Mesodermal cell (in vitro differentiated cells): ENCODE measurements around the gene MC1R.

Experiments
- H3K27ac ChIP-seq: 2 replicates; pipeline ENCODE4 v1.7.0; 2013; ENCODE audit warnings: mild to moderate bottlenecking, low read depth, low read length, moderate library complexity; ENCODE audit not compliant: severe bottlenecking
- H3K36me3 ChIP-seq: 2 replicates; pipeline ENCODE4 v1.7.1; 2013; ENCODE audit warnings: mild to moderate bottlenecking, low read length, moderate library complexity; ENCODE audit not compliant: control insufficient read depth, insufficient read depth
- H3K4me1 ChIP-seq: one replicate; pipeline ENCODE4 v1.7.1; 2013; ENCODE audit warnings: mild to moderate bottlenecking, low read length; ENCODE audit not compliant: insufficient read depth, control insufficient read depth, poor library complexity, severe bottlenecking
- H3K4me3 ChIP-seq: 2 replicates; pipeline ENCODE4 v1.7.0; 2013; ENCODE audit warnings: low read length, control low read depth, mild to moderate bottlenecking; ENCODE audit not compliant: insufficient read depth, poor library complexity, severe bottlenecking; ENCODE audit errors: extremely low read depth
- H3K9me3 ChIP-seq: 2 replicates; pipeline ENCODE4 v1.7.1; 2013; ENCODE audit warnings: mild to moderate bottlenecking, low read length, moderate library complexity; ENCODE audit not compliant: control insufficient read depth
- WGBS, 2 experiments: methylation state at CpG; one replicate each; pipeline ENCODE4 v1.1.5; 2013; ENCODE audit warnings: missing lambda C conversion rate in 2 of 2; ENCODE audit not compliant: insufficient coverage in 2 of 2; 5-methylcytosine and 5-hydroxymethylcytosine counted together

The MC1R gene

GRCh38 chr16:89883346-89884040 lies 35.2 kb upstream of the MC1R start:
- Histone ChIP-seq H3K36me3 (peaks cover 92% of the 10 kb centered on the region), H3K4me3 (no peak overlapping the region), H3K9me3 (no peaks in the 10 kb centered on the region), H3K27ac (no peak overlapping the region), H3K4me1 (no peaks in the 10 kb centered on the region)
- WGBS, 2 experiments: 96 to 97% methylated on average over 21 to 28 of the region's 28 CpGs

DNA sequence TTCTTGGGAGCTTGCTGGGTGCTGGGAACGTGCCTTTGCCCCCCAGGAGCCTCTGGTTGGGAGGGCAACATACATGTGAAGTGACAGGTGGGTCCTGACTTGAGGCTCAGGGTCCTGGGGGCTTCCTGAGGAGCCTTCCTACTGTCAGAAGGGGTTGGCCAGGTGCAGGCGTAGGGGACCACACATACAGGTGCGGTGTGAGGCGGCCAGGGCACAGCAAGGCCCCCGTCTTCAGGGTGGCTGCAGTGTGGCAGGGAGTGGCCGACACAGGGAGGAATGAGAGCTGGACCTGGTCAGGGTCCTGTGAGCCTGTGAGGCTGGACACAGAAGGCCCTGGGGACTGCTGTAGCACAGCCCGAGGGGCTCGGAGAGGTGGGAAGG lies 34.6 kb upstream of the MC1R start:
- Histone ChIP-seq H3K27ac (no peak overlapping the region), H3K36me3 (peaks cover 92% of the 10 kb centered on the region), H3K4me1 (no peaks in the 10 kb centered on the region), H3K9me3 (no peaks in the 10 kb centered on the region), H3K4me3 (no peak overlapping the region)
- WGBS, 2 experiments: 96 to 99% methylated on average over 6 to 8 of the region's 8 CpGs

DNA sequence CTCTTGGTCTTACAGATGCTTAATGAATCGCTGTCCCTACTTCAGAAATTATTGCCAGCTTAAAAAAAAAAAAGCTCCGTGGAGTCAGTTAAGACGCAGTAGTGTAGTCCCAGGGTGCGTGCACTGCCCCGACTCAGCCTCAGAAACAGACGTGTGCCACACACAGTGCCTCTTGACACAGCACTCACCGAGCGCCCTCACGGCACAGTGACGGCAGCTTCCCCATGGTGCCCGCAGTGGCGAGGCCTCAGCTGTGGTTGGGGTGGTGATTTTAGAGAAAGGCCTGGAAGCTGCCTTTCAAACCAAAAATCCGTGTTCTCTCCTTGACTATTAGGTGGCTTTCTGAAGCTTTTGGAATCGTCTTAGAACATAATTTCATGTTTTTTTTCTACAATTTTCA lies 31.4 kb upstream of the MC1R start:
- no peak overlapping the region for H3K27ac ChIP-seq
- H3K4me3 ChIP-seq: no peak overlapping the region
- no peaks in the 10 kb centered on the region for H3K9me3 ChIP-seq
- no peaks in the 10 kb centered on the region for H3K4me1 ChIP-seq
- 96 to 98% methylated on average over 6 to 14 of the region's 14 CpGs for WGBS, 2 experiments
- peaks cover 91% of the 10 kb centered on the region for H3K36me3 ChIP-seq

- Histone ChIP-seq H3K9me3 (no peaks in the 10 kb centered on the region), H3K4me3 (no peak overlapping the region), H3K36me3 (peaks cover 92% of the 10 kb centered on the region), H3K4me1 (no peaks in the 10 kb centered on the region), H3K27ac (no peak overlapping the region)
- WGBS, 2 experiments: 92 to 100% methylated on average over 3 to 5 of the region's 9 CpGs
Observed at GRCh38 chr16:89890200-89890599, 28.5 kb upstream of the MC1R start.

DNA sequence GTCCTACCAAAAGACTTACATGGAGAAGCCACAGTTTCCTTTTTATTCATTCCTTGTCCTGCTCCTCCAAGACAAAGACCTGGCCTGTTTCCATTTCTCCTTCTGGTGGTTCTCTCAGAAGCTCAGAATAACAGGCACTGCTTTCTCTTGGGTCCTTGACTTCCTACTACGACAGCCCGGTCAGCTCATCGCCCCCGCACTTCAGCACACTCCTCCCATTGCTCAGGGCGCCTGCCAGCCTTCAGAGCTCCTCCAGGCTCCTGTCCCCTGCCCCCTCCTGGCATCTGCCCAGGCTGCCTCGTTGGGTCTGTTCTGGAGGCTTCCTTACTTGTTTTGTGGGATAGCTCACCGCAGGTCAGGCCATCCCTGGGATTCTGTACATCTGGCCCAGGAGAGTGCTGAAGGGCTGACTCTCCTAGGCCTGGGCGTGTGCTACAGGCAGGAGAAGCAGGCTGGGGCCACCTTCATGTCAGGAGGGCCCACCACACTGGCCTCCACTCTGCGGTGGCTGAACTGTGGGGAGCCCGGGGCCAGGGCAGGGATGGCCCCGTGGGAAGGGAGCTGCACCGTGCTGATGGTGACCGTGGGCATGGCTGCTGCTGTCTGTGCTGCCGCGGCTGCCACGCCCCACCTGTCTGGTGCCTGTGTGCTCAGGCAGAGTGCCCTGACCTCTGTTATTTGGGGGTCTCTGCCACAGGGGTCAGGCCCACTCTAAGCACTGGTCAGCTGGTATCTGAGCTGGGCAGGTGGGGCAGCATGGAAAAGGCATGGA lies 27.6 kb upstream of the MC1R start:
- 95 to 96% methylated on average over 16 of the region's 16 CpGs for WGBS, 2 experiments
- no peak overlapping the region for H3K4me3 ChIP-seq
- no peaks in the 10 kb centered on the region for H3K4me1 ChIP-seq
- peaks cover 92% of the 10 kb centered on the region for H3K36me3 ChIP-seq
- H3K9me3 ChIP-seq: no peaks in the 10 kb centered on the region
- H3K27ac ChIP-seq: no peak overlapping the region

DNA sequence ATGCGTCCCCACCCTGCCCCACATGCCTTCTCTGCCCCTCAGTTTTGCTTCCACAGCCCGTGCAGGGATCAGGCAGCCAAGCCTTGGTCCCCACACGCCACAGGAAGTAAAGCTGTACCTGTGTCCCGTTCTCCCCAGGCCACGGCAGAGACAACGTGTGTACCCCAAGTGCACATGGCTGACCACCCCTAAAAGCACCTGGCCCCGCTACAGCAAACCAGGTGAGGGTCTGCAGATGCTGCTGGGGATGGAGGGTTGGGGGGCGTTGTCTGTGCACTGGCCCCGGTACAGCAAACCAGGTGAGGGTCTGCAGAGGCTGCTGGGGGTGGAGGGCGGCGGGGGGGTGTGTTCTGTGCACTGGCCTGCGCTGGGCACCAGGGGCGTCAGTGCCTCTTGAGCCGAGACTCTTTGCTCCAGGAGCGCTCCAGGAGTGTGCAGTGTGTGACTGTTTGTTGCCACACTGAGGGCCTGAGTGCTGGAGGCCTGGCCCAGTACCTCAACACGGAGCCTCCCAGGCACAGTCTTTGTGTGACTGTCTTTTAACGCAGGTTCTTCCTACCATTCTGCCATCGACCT lies 26.5 kb upstream of the MC1R start:
- 95 to 96% methylated on average over 12 to 17 of the region's 18 CpGs for WGBS, 2 experiments
- H3K36me3 ChIP-seq: peaks cover 93% of the 10 kb centered on the region

GRCh38 chr16:89892635-89893034 lies 26.0 kb upstream of the MC1R start:
- no peaks in the 10 kb centered on the region for H3K4me1 ChIP-seq
- H3K36me3 ChIP-seq: peaks cover 93% of the 10 kb centered on the region
- no peak overlapping the region for H3K27ac ChIP-seq
- H3K4me3 ChIP-seq: no peak overlapping the region
- no peaks in the 10 kb centered on the region for H3K9me3 ChIP-seq
- 95% methylated on average over 8 of the region's 9 CpGs for WGBS, 2 experiments

More for the DNA sequence above, 26.5 kb upstream of the MC1R start:
- no peaks in the 10 kb centered on the region for H3K9me3 ChIP-seq
- H3K27ac ChIP-seq: no peak overlapping the region
- H3K4me3 ChIP-seq: no peak overlapping the region
- H3K4me1 ChIP-seq: no peaks in the 10 kb centered on the region

- 96 to 97% methylated on average over 33 to 40 of the region's 45 CpGs for WGBS, 2 experiments
Observed at GRCh38 chr16:89893642-89894548, 24.8 kb upstream of the MC1R start.

GRCh38 chr16:89895482-89896250 lies 23.0 kb upstream of the MC1R start:
- H3K4me1 ChIP-seq: no peaks in the 10 kb centered on the region
- WGBS, 2 experiments: 98% methylated on average over 25 of the region's 26 CpGs
- H3K9me3 ChIP-seq: no peaks in the 10 kb centered on the region
- H3K27ac ChIP-seq: no peak overlapping the region
- peaks cover 99% of the 10 kb centered on the region for H3K36me3 ChIP-seq
- no peak overlapping the region for H3K4me3 ChIP-seq

More at GRCh38 chr16:89893642-89894548, 24.8 kb upstream of the MC1R start:
- Histone ChIP-seq H3K9me3 (no peaks in the 10 kb centered on the region), H3K4me1 (no peaks in the 10 kb centered on the region), H3K27ac (no peak overlapping the region), H3K36me3 (peaks cover 93% of the 10 kb centered on the region), H3K4me3 (no peak overlapping the region)

DNA sequence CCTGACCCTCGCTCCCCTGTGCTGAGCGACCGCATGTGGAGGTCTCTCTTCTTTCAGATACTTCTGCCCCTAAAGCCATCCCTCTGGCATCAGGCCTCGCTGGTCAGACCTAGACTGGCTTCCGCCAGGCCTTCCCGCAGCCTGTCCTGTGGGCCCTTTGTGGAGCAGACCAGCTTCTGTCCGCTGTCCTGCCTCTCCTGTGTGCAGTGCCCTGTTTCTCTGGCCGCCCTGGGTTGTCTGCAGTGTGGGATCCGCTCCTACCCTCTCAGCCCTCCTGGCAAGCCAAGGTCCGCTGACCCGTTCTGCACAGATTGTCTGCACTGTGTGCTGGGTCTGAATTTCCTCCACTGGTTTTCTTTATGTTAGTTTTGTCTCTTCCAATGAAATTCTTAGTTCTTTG lies 21.5 kb upstream of the MC1R start:
- 97 to 99% methylated on average over 7 to 8 of the region's 11 CpGs for WGBS, 2 experiments
- no peak overlapping the region for H3K4me3 ChIP-seq
- no peaks in the 10 kb centered on the region for H3K9me3 ChIP-seq
- no peaks in the 10 kb centered on the region for H3K4me1 ChIP-seq
- no peak overlapping the region for H3K27ac ChIP-seq
- H3K36me3 ChIP-seq: peaks cover 89% of the 10 kb centered on the region
